Peyer's patch (tissue), 4 donors: ENCODE data around the gene ANGPTL2. TPM values are rescaled to one million over a fixed set of nuclear protein-coding genes. Genes with fewer than 3 reads are reported as not detected.

Experiments
- DNase-seq, 3 donors: peaks; one replicate each; pipeline ENCODE4 v3.0.0-alpha.2; 2017 to 2019
- H3K27ac ChIP-seq, 4 donors: fragments of 200-600 bp; sonication (generic); one replicate each; pipeline ENCODE4 v1.5.1; 2016 to 2019
- H3K27me3 ChIP-seq, 2 donors: fragments of 200-600 bp; sonication (generic); one replicate each; pipeline ENCODE4 v1.5.1; 2019
- H3K36me3 ChIP-seq, 3 donors: fragments of 200-600 bp; sonication (generic); one replicate each; pipeline ENCODE4 v1.5.1; 2016 to 2019
- H3K4me1 ChIP-seq, 4 donors: fragments of 200-600 bp; sonication (generic); one replicate each; pipeline ENCODE4 v1.5.1; 2016 to 2019
- H3K4me3 ChIP-seq, 4 donors: fragments of 200-600 bp; sonication (generic); 1 replicate in 3 of 4; 2 replicates in 1 of 4; pipeline ENCODE4 v1.5.1; 2016 to 2019; ENCODE audit warnings: mild to moderate bottlenecking in 1 of 4
- H3K9me3 ChIP-seq, 4 donors: fragments of 200-600 bp; sonication (generic); one replicate each; pipeline ENCODE4 v1.5.1; 2016 to 2019; ENCODE audit warnings: mild to moderate bottlenecking in 1 of 4
- POLR2A ChIP-seq, 2 donors: fragments of 450-650 bp; IDR thresholded peaks; one replicate each; pipeline ENCODE4 v1.5.1; 2017; ENCODE audit warnings: antibody characterized with exemption in 2 of 2, mild to moderate bottlenecking in 2 of 2, moderate library complexity in 2 of 2
- total RNA-seq, 4 donors: library from RNA; depleted of rRNA; stranded (reverse); fragments of >200 nt; gene quantifications; one replicate each; pipeline ENCODE4 v1.1.0, GENCODE V29; 2016
- TF ChIP-seq, protein P1 (sequence below), 6 experiments: fragments of 450-650 bp in 4 of 6; fragments of 200-600 bp in 2 of 6; sonication (generic) in 1 of 6; IDR thresholded peaks; one replicate each; pipeline ENCODE4 v1.5.1; 2017 to 2019; ENCODE audit warnings: antibody characterized with exemption in 6 of 6, mild to moderate bottlenecking in 3 of 6, moderate library complexity in 1 of 6

ANGPTL2 gene
- total RNA-seq, 4 donors from 2014 or later, result 2.8 to 14.0 (median 11.3) TPM

DNA sequence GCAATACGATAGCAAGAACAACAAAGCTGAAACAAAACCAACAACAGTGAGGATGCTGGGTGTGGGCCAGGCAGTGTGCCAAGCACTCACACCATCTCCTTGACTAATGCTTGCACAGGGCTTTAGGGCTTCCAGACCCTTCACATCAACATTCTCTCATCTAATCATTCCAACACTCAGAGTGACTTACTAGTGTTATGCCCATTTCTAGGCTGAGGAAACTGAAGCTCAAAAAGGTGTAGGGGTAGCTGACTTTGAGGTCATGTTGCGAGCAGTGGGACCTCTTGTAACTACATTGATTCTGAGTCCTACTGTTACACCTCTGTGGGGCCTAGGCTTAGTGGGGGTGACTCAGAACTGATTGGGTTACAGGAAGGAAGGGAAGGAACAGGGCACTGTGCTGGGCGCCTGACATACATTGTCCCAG is 9.7 kb downstream of the ANGPTL2 start:
- TF ChIP-seq, protein P1, sequence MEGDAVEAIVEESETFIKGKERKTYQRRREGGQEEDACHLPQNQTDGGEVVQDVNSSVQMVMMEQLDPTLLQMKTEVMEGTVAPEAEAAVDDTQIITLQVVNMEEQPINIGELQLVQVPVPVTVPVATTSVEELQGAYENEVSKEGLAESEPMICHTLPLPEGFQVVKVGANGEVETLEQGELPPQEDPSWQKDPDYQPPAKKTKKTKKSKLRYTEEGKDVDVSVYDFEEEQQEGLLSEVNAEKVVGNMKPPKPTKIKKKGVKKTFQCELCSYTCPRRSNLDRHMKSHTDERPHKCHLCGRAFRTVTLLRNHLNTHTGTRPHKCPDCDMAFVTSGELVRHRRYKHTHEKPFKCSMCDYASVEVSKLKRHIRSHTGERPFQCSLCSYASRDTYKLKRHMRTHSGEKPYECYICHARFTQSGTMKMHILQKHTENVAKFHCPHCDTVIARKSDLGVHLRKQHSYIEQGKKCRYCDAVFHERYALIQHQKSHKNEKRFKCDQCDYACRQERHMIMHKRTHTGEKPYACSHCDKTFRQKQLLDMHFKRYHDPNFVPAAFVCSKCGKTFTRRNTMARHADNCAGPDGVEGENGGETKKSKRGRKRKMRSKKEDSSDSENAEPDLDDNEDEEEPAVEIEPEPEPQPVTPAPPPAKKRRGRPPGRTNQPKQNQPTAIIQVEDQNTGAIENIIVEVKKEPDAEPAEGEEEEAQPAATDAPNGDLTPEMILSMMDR (IDR thresholded peaks at IDR 0.05), result no peak
- TF ChIP-seq POLR2A (IDR thresholded peaks at IDR 0.05), result no peak
- H3K27ac ChIP-seq, result peak overlapping the region in 2 of 4 donors; percentile 19 to 61
- peaks cover 0 to 18% (median 0%) of the 10 kb centered on the region in 4 donors for H3K4me1 ChIP-seq
- H3K4me3 ChIP-seq, result no peak overlapping the region
- no peaks in the 10 kb centered on the region for H3K36me3 ChIP-seq
- no peaks in the 10 kb centered on the region for H3K27me3 ChIP-seq
- DNase-seq, result no peak
- H3K9me3 ChIP-seq, result no peaks in the 10 kb centered on the region

DNA sequence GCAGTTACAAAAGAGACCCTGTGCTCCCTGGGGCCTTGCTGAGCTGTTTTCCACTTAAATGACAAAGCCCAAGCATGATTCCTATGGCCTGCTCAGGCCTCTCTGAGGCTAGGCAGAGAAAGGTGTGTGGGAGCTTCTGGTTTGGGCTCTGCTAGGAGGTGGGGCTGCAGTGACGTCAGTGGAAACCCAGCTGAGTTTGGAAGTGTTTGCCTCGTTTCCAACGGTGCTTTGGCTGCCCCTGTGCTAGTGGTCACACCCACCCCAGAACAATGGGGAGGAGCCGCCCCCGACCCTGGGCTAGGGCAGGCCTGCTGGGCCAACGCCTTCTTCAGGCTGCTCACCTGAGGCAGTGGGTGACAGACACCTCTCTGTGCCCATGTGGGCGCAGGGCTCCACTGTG is 10.4 kb downstream of the ANGPTL2 start:
- no peaks in the 10 kb centered on the region for H3K36me3 ChIP-seq
- DNase-seq, result no peak
- TF ChIP-seq, protein P1 (IDR thresholded peaks at IDR 0.05), result no peak
- no peak for TF ChIP-seq POLR2A (IDR thresholded peaks at IDR 0.05)
- no peaks in the 10 kb centered on the region for H3K9me3 ChIP-seq
- no peak overlapping the region for H3K4me3 ChIP-seq
- peak overlapping the region in 1 of 4 donors; percentile 61 for H3K27ac ChIP-seq
- peaks cover 0 to 18% (median 0%) of the 10 kb centered on the region in 4 donors for H3K4me1 ChIP-seq
- no peaks in the 10 kb centered on the region for H3K27me3 ChIP-seq

- H3K4me3 ChIP-seq, result no peak overlapping the region
- no peak for TF ChIP-seq POLR2A (IDR thresholded peaks at IDR 0.05)
- TF ChIP-seq, protein P1 (IDR thresholded peaks at IDR 0.05), result no peak
- peaks cover 0 to 18% (median 0%) of the 10 kb centered on the region in 4 donors for H3K4me1 ChIP-seq
- peak overlapping the region in 2 of 4 donors; percentile 33 to 61 for H3K27ac ChIP-seq
- no peak for DNase-seq
- H3K36me3 ChIP-seq, result peaks cover 0 to 2% (median 0%) of the 10 kb centered on the region in 3 donors
- H3K27me3 ChIP-seq, result no peaks in the 10 kb centered on the region
- no peaks in the 10 kb centered on the region for H3K9me3 ChIP-seq
These were observed 13.2 kb downstream of the ANGPTL2 start for GRCh38 chr9:127109212-127109711.

GRCh38 chr9:127107929-127108876 is 14.2 kb downstream of the ANGPTL2 start:
- Histone ChIP-seq H3K4me1 (peaks cover 0 to 14% (median 0%) of the 10 kb centered on the region in 4 donors), H3K27ac (peak overlapping the region in 2 of 4 donors; percentile 29 to 61), H3K36me3 (peaks cover 0 to 7% (median 0%) of the 10 kb centered on the region in 3 donors), H3K4me3 (no peak overlapping the region), H3K9me3 (no peaks in the 10 kb centered on the region), H3K27me3 (no peaks in the 10 kb centered on the region)
- DNase-seq, result no peak
- TF ChIP-seq, protein P1 (IDR thresholded peaks at IDR 0.05), result no peak
- no peak for TF ChIP-seq POLR2A (IDR thresholded peaks at IDR 0.05)

GRCh38 chr9:127107171-127107928 is 15.1 kb downstream of the ANGPTL2 start:
- H3K27ac ChIP-seq, result peak overlapping the region in 2 of 4 donors; percentile 14 to 29
- TF ChIP-seq POLR2A (IDR thresholded peaks at IDR 0.05), result no peak
- TF ChIP-seq, protein P1 (IDR thresholded peaks at IDR 0.05), result no peak
- H3K9me3 ChIP-seq, result no peaks in the 10 kb centered on the region
- H3K4me3 ChIP-seq, result no peak overlapping the region
- H3K36me3 ChIP-seq, result peaks cover 0 to 13% (median 0%) of the 10 kb centered on the region in 3 donors
- no peak for DNase-seq
- peaks cover 0 to 5% (median 0%) of the 10 kb centered on the region in 4 donors for H3K4me1 ChIP-seq
- H3K27me3 ChIP-seq, result no peaks in the 10 kb centered on the region
